ENCODE data around the gene CASP8. TPM values are rescaled to one million over a fixed set of nuclear protein-coding genes. Genes with fewer than 3 reads are reported as not detected.

Gene CASP8
- 11.6 and 14.4 TPM in 2 replicates for total RNA-seq (2014; rRNA removed; shearing (Covaris generic))

- Histone ChIP-seq H3K27me3 (no peaks in the 10 kb centered on the region), H3K4me1 (no peaks in the 10 kb centered on the region), H3K36me3 (no peaks in the 10 kb centered on the region), H3K27ac (no peak within 1 kb of the TSS), H3K4me3 (no peak within 1 kb of the TSS), H3K9me3 (replicated peaks) (no peaks in the 10 kb centered on the region)
- no peak for DNase-seq
These were observed at the start of gene CASP8 for GRCh38 chr2:201260302-201260800. TSS of gene CASP8 (plus strand) at chr2:201260536. CDS start at chr2:201266487, 5,951 bp downstream.

- Histone ChIP-seq H3K27me3 (no peaks in the 10 kb centered on the region), H3K4me3 (no peak overlapping the region), H3K36me3 (no peaks in the 10 kb centered on the region), H3K27ac (no peak overlapping the region), H3K9me3 (replicated peaks) (no peaks in the 10 kb centered on the region), H3K4me1 (no peaks in the 10 kb centered on the region)
- no peak for DNase-seq
These were observed 44.4 kb upstream of the CASP8 start for GRCh38 chr2:201215963-201216362.

- Histone ChIP-seq H3K4me3 (no peak overlapping the region), H3K36me3 (no peaks in the 10 kb centered on the region), H3K9me3 (replicated peaks) (no peaks in the 10 kb centered on the region)
These were observed 43.4 kb upstream of the CASP8 start for GRCh38 chr2:201216918-201217317.

GRCh38 chr2:201218780-201219179 lies 41.6 kb upstream of the CASP8 start:
- Histone ChIP-seq H3K27me3 (no peaks in the 10 kb centered on the region), H3K36me3 (no peaks in the 10 kb centered on the region), H3K9me3 (replicated peaks) (no peaks in the 10 kb centered on the region), H3K4me3 (no peak overlapping the region), H3K27ac (no peak overlapping the region), H3K4me1 (no peaks in the 10 kb centered on the region)
- no peak for DNase-seq

More at GRCh38 chr2:201216918-201217317, 43.4 kb upstream of the CASP8 start:
- H3K27me3 ChIP-seq, result no peaks in the 10 kb centered on the region
- H3K4me1 ChIP-seq, result no peaks in the 10 kb centered on the region
- DNase-seq, result no peak
- no peak overlapping the region for H3K27ac ChIP-seq

- Histone ChIP-seq H3K27ac (no peak overlapping the region), H3K9me3 (replicated peaks) (no peaks in the 10 kb centered on the region), H3K4me1 (no peaks in the 10 kb centered on the region), H3K27me3 (no peaks in the 10 kb centered on the region), H3K36me3 (no peaks in the 10 kb centered on the region), H3K4me3 (no peak overlapping the region)
- no peak for DNase-seq
These were observed 40.8 kb upstream of the CASP8 start for GRCh38 chr2:201219328-201220096.

GRCh38 chr2:201220102-201220570 lies 40.2 kb upstream of the CASP8 start:
- no peak for DNase-seq
- Histone ChIP-seq H3K4me3 (no peak overlapping the region), H3K36me3 (no peaks in the 10 kb centered on the region), H3K9me3 (replicated peaks) (no peaks in the 10 kb centered on the region), H3K4me1 (no peaks in the 10 kb centered on the region), H3K27ac (no peak overlapping the region), H3K27me3 (no peaks in the 10 kb centered on the region)

- no peak overlapping the region for H3K27ac ChIP-seq
- no peak overlapping the region for H3K4me3 ChIP-seq
- H3K36me3 ChIP-seq, result no peaks in the 10 kb centered on the region
- no peaks in the 10 kb centered on the region for H3K9me3 ChIP-seq (replicated peaks)
- H3K4me1 ChIP-seq, result no peaks in the 10 kb centered on the region
- H3K27me3 ChIP-seq, result no peaks in the 10 kb centered on the region
- no peak for DNase-seq
These were observed 37.0 kb upstream of the CASP8 start for GRCh38 chr2:201223089-201224073.

GRCh38 chr2:201228271-201228911 lies 31.9 kb upstream of the CASP8 start:
- H3K36me3 ChIP-seq, result no peaks in the 10 kb centered on the region
- H3K4me1 ChIP-seq, result peaks cover 6% of the 10 kb centered on the region; the same call in 1 of the 2 replicates

GRCh38 chr2:201228912-201229290 lies 31.4 kb upstream of the CASP8 start:
- Histone ChIP-seq H3K27me3 (no peaks in the 10 kb centered on the region), H3K4me3 (no peak overlapping the region), H3K9me3 (replicated peaks) (no peaks in the 10 kb centered on the region), H3K4me1 (peaks cover 6% of the 10 kb centered on the region; the same call in 1 of the 2 replicates), H3K36me3 (no peaks in the 10 kb centered on the region), H3K27ac (no peak overlapping the region)
- no peak for DNase-seq

More at GRCh38 chr2:201228271-201228911, 31.9 kb upstream of the CASP8 start:
- Histone ChIP-seq H3K27me3 (no peaks in the 10 kb centered on the region), H3K4me3 (no peak overlapping the region), H3K27ac (no peak overlapping the region), H3K9me3 (replicated peaks) (no peaks in the 10 kb centered on the region)
- no peak for DNase-seq

- peak; percentile 92 to 97 for DNase-seq
- peak overlapping the region; percentile 16; the same call in 1 of the 2 replicates for H3K27ac ChIP-seq
These were observed 28.4 kb upstream of the CASP8 start for GRCh38 chr2:201231781-201232466.

GRCh38 chr2:201232467-201232815 lies 27.9 kb upstream of the CASP8 start:
- H3K9me3 ChIP-seq (replicated peaks), result no peaks in the 10 kb centered on the region
- H3K36me3 ChIP-seq, result no peaks in the 10 kb centered on the region
- no peak overlapping the region for H3K4me3 ChIP-seq
- DNase-seq, result no peak
- H3K27me3 ChIP-seq, result no peaks in the 10 kb centered on the region
- H3K27ac ChIP-seq, result no peak overlapping the region
- peaks cover 8% of the 10 kb centered on the region; the same call in 1 of the 2 replicates for H3K4me1 ChIP-seq

More at GRCh38 chr2:201231781-201232466, 28.4 kb upstream of the CASP8 start:
- no peaks in the 10 kb centered on the region for H3K27me3 ChIP-seq
- peaks cover 8% of the 10 kb centered on the region; the same call in 1 of the 2 replicates for H3K4me1 ChIP-seq
- no peaks in the 10 kb centered on the region for H3K36me3 ChIP-seq
- H3K4me3 ChIP-seq, result peak overlapping the region; percentile 35
- H3K9me3 ChIP-seq (replicated peaks), result no peaks in the 10 kb centered on the region

GRCh38 chr2:201233192-201233811 lies 27.0 kb upstream of the CASP8 start:
- Histone ChIP-seq H3K27ac (no peak overlapping the region), H3K4me1 (peaks cover 8% of the 10 kb centered on the region; the same call in 1 of the 2 replicates), H3K9me3 (replicated peaks) (no peaks in the 10 kb centered on the region), H3K27me3 (no peaks in the 10 kb centered on the region), H3K4me3 (peak overlapping the region; percentile 37), H3K36me3 (no peaks in the 10 kb centered on the region)
- peak; percentile 66 to 69 for DNase-seq

- H3K27me3 ChIP-seq, result no peaks in the 10 kb centered on the region
- H3K4me3 ChIP-seq, result peak overlapping the region; percentile 37
- no peak overlapping the region for H3K27ac ChIP-seq
- no peaks in the 10 kb centered on the region for H3K9me3 ChIP-seq (replicated peaks)
- no peaks in the 10 kb centered on the region for H3K36me3 ChIP-seq
- no peak for DNase-seq
- peaks cover 8% of the 10 kb centered on the region; the same call in 1 of the 2 replicates for H3K4me1 ChIP-seq
These were observed 26.3 kb upstream of the CASP8 start for GRCh38 chr2:201233812-201234662.

Data from SJCRH30 (cell line).